Lower leg skin (tissue), 4 donors: ENCODE results near the gene PLA2G4E. TPM values are rescaled to one million over a fixed set of nuclear protein-coding genes. Genes with fewer than 3 reads are reported as not detected.

Source experiments
- DNase-seq, 2 donors: peaks; one replicate each; pipeline ENCODE4 v3.0.0-alpha.2; 2019; ENCODE audit warnings: low spot score in 2 of 2
- H3K4me3 ChIP-seq: fragments of 200-600 bp; sonication (generic); 2 replicates; pipeline ENCODE4 v1.5.1; 2017; ENCODE audit warnings: mild to moderate bottlenecking, low read depth; ENCODE audit not compliant: poor library complexity, severe bottlenecking
- CTCF ChIP-seq, 3 donors: fragments of 450-650 bp; IDR thresholded peaks; one replicate each; pipeline ENCODE4 v1.5.1; 2016; ENCODE audit warnings: antibody characterized with exemption in 3 of 3, mild to moderate bottlenecking in 3 of 3, moderate library complexity in 2 of 3
- POLR2A ChIP-seq, 2 donors: fragments of 450-650 bp; IDR thresholded peaks; one replicate each; pipeline ENCODE4 v1.6.1; 2016 to 2017; ENCODE audit warnings: antibody characterized with exemption in 2 of 2, mild to moderate bottlenecking in 1 of 2, moderate library complexity in 1 of 2
- WGBS, 2 donors: methylation state at CpG; one replicate each; pipeline ENCODE4 v1.1.5; 2018; 5-methylcytosine and 5-hydroxymethylcytosine counted together
- intact Hi-C: fragments of 100-400 bp; cut with DNase I; formaldehyde crosslinking; loops from one replicate; pipeline ENCODE4 v1.15.0; 2023; ENCODE audit warnings: low total_unique reads
- total RNA-seq, 4 donors: library from RNA; depleted of rRNA; stranded (reverse); fragments of >200 nt; gene quantifications; one replicate each; pipeline ENCODE4 v1.1.0, GENCODE V29; 2016

The PLA2G4E gene
- total RNA-seq, 4 donors from 2014 or later = 49.8 to 67.2 (median 51.5) TPM

- 47 to 57% methylated on average over 3 of the region's 3 CpGs for WGBS, 2 donors
- TF ChIP-seq POLR2A (IDR thresholded peaks at IDR 0.05) (no peak), CTCF (IDR thresholded peaks at IDR 0.05) (no peak)
- no peak overlapping the region for H3K4me3 ChIP-seq
- intact Hi-C loops = no loop called here
- peak in 1 of 2 donors; percentile 76 for DNase-seq
Observed at GRCh38 chr15:41969851-41970431, 50.9 kb downstream of the PLA2G4E start.

- TF ChIP-seq POLR2A (IDR thresholded peaks at IDR 0.05) = no peak
- intact Hi-C loops = no loop called here
- WGBS, 2 donors = 53 to 64% methylated on average over 4 of the region's 4 CpGs
- peak in 1 of 2 donors; percentile 6 for DNase-seq
- H3K4me3 ChIP-seq = no peak overlapping the region
Observed at GRCh38 chr15:41968701-41969100, 52.1 kb downstream of the PLA2G4E start.

- intact Hi-C loops = no loop called here
Observed at GRCh38 chr15:41967506-41968206, 53.2 kb downstream of the PLA2G4E start.

GRCh38 chr15:41966920-41967465 lies 53.8 kb downstream of the PLA2G4E start:
- H3K4me3 ChIP-seq = no peak overlapping the region
- DNase-seq = peak in 1 of 2 donors; percentile 48
- intact Hi-C loops = no loop called here
- WGBS, 2 donors = 88 to 98% methylated on average over 3 of the region's 3 CpGs
- TF ChIP-seq POLR2A (IDR thresholded peaks at IDR 0.05) (no peak), CTCF (IDR thresholded peaks at IDR 0.05) (no peak)

More at GRCh38 chr15:41967506-41968206, 53.2 kb downstream of the PLA2G4E start:
- DNase-seq = peak; percentile 60 to 82
- WGBS, 2 donors = 65 to 66% methylated on average over 4 of the region's 4 CpGs
- TF ChIP-seq CTCF (IDR thresholded peaks at IDR 0.05) (no peak), POLR2A (IDR thresholded peaks at IDR 0.05) (no peak)
- no peak overlapping the region for H3K4me3 ChIP-seq

GRCh38 chr15:41966414-41966812 lies 54.4 kb downstream of the PLA2G4E start:
- peak in 1 of 2 donors; percentile 65 for DNase-seq
- TF ChIP-seq POLR2A (IDR thresholded peaks at IDR 0.05) (no peak), CTCF (IDR thresholded peaks at IDR 0.05) (no peak)
- 77 to 79% methylated on average over 4 of the region's 4 CpGs for WGBS, 2 donors
- intact Hi-C loops = no loop called here
- no peak overlapping the region for H3K4me3 ChIP-seq
